Neural cell (in vitro differentiated cells): ENCODE measurements around the gene PLCB1. TPM values are rescaled to one million over a fixed set of nuclear protein-coding genes. Genes with fewer than 3 reads are reported as not detected.

Source experiments
- H2AFZ ChIP-seq: fragments of 200-600, 300-800 bp; sonication (generic), shearing (Covaris generic); 2 replicates; pipeline ENCODE4 v1.6.0; 2014; ENCODE audit warnings: low read depth, mild to moderate bottlenecking, antibody characterized with exemption, low read length, moderate library complexity
- H3F3A ChIP-seq: fragments of 200-600 bp; shearing (Covaris generic); 2 replicates; pipeline ENCODE4 v1.6.1; 2016; ENCODE audit warnings: mild to moderate bottlenecking, moderate library complexity, mixed read lengths, antibody characterized with exemption, low read length; ENCODE audit not compliant: insufficient read depth, poor library complexity, severe bottlenecking
- H3K27ac ChIP-seq: fragments of 200-600, 300-800 bp; sonication (generic), shearing (Covaris generic); 2 replicates; pipeline ENCODE4 v1.5.1; 2014; ENCODE audit warnings: mild to moderate bottlenecking, low read length, moderate library complexity
- H3K27me3 ChIP-seq: fragments of 300-800, 200-600 bp; sonication (generic), shearing (Covaris generic); 2 replicates; pipeline ENCODE4 v1.6.0; 2014; ENCODE audit warnings: mild to moderate bottlenecking, low read depth, low read length, moderate library complexity; ENCODE audit not compliant: insufficient read depth
- H3K36me3 ChIP-seq: fragments of 300-800, 200-600 bp; sonication (generic), shearing (Covaris generic); 2 replicates; pipeline ENCODE4 v1.5.1; 2014; ENCODE audit warnings: mild to moderate bottlenecking, antibody characterized with exemption, low read length, moderate library complexity; ENCODE audit not compliant: insufficient read depth
- H3K4me2 ChIP-seq: fragments of 300-800, 200-600 bp; sonication (generic), shearing (Covaris generic); 2 replicates; pipeline ENCODE4 v1.6.0; 2014; ENCODE audit warnings: mild to moderate bottlenecking, low read length
- H3K4me3 ChIP-seq: fragments of 300-800, 200-600 bp; sonication (generic), shearing (Covaris generic); 2 replicates; pipeline ENCODE4 v1.5.1; 2014; ENCODE audit warnings: mild to moderate bottlenecking, low read length, moderate library complexity
- H3K79me2 ChIP-seq: fragments of 200-600 bp; shearing (Covaris generic); replicated peaks from 2 replicates; pipeline ENCODE4 v1.6.0; 2014; ENCODE audit warnings: mild to moderate bottlenecking, low read length, moderate library complexity; ENCODE audit not compliant: insufficient read depth
- H3K9ac ChIP-seq: fragments of 300-800, 200-600 bp; sonication (generic), shearing (Covaris generic); 2 replicates; pipeline ENCODE4 v1.6.1; 2016; ENCODE audit warnings: mild to moderate bottlenecking, low read length, mixed read lengths
- H3K9me2 ChIP-seq: fragments of 200-600 bp; shearing (Covaris generic); 2 replicates; pipeline ENCODE4 v1.6.1; 2016; ENCODE audit warnings: mild to moderate bottlenecking, low read length, mixed read lengths; ENCODE audit not compliant: insufficient read depth
- H3K9me3 ChIP-seq: fragments of 200-600, 300-800 bp; sonication (generic), shearing (Covaris generic); 2 replicates; pipeline ENCODE4 v1.6.1; 2016; ENCODE audit warnings: mild to moderate bottlenecking, mixed run types, low read length, moderate library complexity, mixed read lengths
- H4K20me1 ChIP-seq: fragments of 200-600 bp; shearing (Covaris generic); 2 replicates; pipeline ENCODE4 v1.6.1; 2016; ENCODE audit warnings: mild to moderate bottlenecking, mixed run types; ENCODE audit not compliant: insufficient read depth
- EP300 ChIP-seq: fragments of 450-650 bp; conservative IDR thresholded peaks from 2 replicates; pipeline ENCODE4 v1.6.1; 2014; ENCODE audit warnings: antibody characterized with exemption, mild to moderate bottlenecking, moderate library complexity; ENCODE audit not compliant: poor library complexity, severe bottlenecking
- EZH2 ChIP-seq: fragments of 200-600, 300-800 bp; shearing (Covaris generic), sonication (generic); IDR thresholded peaks from 2 replicates; pipeline ENCODE4 v1.6.1; 2014; ENCODE audit warnings: antibody characterized with exemption, low read length, borderline replicate concordance, mild to moderate bottlenecking; ENCODE audit not compliant: insufficient read depth, poor library complexity, severe bottlenecking
- MXI1 ChIP-seq: fragments of 450-650 bp; conservative IDR thresholded peaks from 2 replicates; pipeline ENCODE4 v1.6.1; 2014; ENCODE audit warnings: antibody characterized with exemption, mild to moderate bottlenecking; ENCODE audit not compliant: poor library complexity, severe bottlenecking
- POLR2AphosphoS5 ChIP-seq: IDR thresholded peaks from 2 replicates; pipeline ENCODE4 v1.6.1; 2012
- RAD21 ChIP-seq: fragments of 450-650 bp; conservative IDR thresholded peaks from 2 replicates; pipeline ENCODE4 v1.6.1; 2014; ENCODE audit warnings: antibody characterized with exemption, mild to moderate bottlenecking, moderate library complexity
- SMC3 ChIP-seq: fragments of 450-650 bp; conservative IDR thresholded peaks from 2 replicates; pipeline ENCODE4 v1.6.1; 2014; ENCODE audit warnings: antibody characterized with exemption, mild to moderate bottlenecking, moderate library complexity; ENCODE audit not compliant: poor library complexity
- TAF1 ChIP-seq: IDR thresholded peaks from 2 replicates; pipeline ENCODE4 v1.6.1; 2012; ENCODE audit warnings: low read depth
- polyA plus RNA-seq: library from polyadenylated mRNA; depleted of rRNA; stranded (reverse); fragments of >200 nt; gene quantifications from 2 replicates; pipeline ENCODE4 v1.2.3, GENCODE V29; 2014
- TF ChIP-seq, protein P1 (sequence below): IDR thresholded peaks from 2 replicates; pipeline ENCODE4 v1.6.1; 2012; ENCODE audit warnings: borderline replicate concordance
- TF ChIP-seq, protein P2 (sequence below): fragments of 450-650 bp; IDR thresholded peaks from 2 replicates; pipeline ENCODE4 v1.5.1; 2014; ENCODE audit warnings: antibody characterized with exemption, mild to moderate bottlenecking, moderate library complexity; ENCODE audit not compliant: poor library complexity, severe bottlenecking

Gene PLCB1
- polyA plus RNA-seq, 1 donor from 2014 or later, result 11.4 TPM

DNA sequence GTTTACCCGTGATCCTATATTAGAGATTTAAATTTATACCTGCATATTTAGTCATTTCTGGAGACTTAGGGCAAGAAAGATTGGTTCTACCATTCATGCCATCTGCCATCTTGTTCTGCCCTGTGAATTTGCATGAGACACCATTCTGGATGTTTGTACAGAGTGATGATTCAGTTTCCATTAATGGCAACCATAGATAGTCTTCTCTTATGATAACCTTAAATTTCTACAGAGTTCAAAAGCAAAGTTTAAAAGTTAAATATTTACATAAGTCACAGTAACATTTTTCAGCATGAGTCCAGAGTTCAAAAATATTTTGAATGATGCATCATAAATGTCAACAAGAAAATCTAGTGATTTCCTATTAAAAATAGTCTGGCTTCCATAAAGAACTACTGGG lies 23.2 kb downstream of the PLCB1 start:
- Histone ChIP-seq H3K9me3 (peaks cover 4% of the 10 kb centered on the region), H3K27me3 (no peaks in the 10 kb centered on the region), H3K4me2 (no peak overlapping the region), H4K20me1 (no peaks in the 10 kb centered on the region), H3K27ac (no peak overlapping the region), H3K9ac (no peak overlapping the region), H3K36me3 (no peaks in the 10 kb centered on the region), H3K4me3 (no peak overlapping the region), H3F3A (no peaks in the 10 kb centered on the region), H3K79me2 (no peaks in the 10 kb centered on the region), H3K9me2 (no peaks in the 10 kb centered on the region), H2AFZ (no peak overlapping the region)
- TF ChIP-seq RAD21 (no peak), EZH2 (no peak), EP300 (no peak), POLR2AphosphoS5 (no peak), SMC3 (no peak)

DNA sequence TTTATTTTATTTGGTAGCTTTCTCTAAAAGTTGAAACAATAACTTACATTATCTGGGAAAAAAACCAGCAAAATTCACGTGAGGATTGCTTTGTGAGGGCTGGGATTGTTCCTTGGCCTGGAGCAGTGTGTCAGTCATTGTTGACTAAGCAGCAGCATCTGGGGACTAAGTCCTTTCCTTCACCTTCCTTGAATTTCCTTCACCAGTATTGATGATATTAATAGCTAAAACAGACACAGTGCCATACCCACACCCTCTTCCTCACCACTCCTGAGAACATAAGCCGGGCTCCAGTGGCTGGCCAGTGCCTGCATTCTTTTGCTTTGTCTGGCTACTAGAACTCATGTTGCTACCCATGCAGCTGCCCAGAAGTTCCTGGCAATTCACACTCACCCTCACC lies 23.7 kb downstream of the PLCB1 start:
- no peaks in the 10 kb centered on the region for H3F3A ChIP-seq
- H3K36me3 ChIP-seq, result no peaks in the 10 kb centered on the region
- H3K79me2 ChIP-seq, result no peaks in the 10 kb centered on the region
- H3K9me3 ChIP-seq, result peaks cover 4% of the 10 kb centered on the region
- no peak overlapping the region for H3K27ac ChIP-seq
- H3K27me3 ChIP-seq, result no peaks in the 10 kb centered on the region
- H3K9me2 ChIP-seq, result no peaks in the 10 kb centered on the region
- H3K4me2 ChIP-seq, result no peak overlapping the region
- H3K9ac ChIP-seq, result no peak overlapping the region
- TF ChIP-seq EZH2, result no peak
- TF ChIP-seq SMC3, result no peak
- TF ChIP-seq, protein P1, sequence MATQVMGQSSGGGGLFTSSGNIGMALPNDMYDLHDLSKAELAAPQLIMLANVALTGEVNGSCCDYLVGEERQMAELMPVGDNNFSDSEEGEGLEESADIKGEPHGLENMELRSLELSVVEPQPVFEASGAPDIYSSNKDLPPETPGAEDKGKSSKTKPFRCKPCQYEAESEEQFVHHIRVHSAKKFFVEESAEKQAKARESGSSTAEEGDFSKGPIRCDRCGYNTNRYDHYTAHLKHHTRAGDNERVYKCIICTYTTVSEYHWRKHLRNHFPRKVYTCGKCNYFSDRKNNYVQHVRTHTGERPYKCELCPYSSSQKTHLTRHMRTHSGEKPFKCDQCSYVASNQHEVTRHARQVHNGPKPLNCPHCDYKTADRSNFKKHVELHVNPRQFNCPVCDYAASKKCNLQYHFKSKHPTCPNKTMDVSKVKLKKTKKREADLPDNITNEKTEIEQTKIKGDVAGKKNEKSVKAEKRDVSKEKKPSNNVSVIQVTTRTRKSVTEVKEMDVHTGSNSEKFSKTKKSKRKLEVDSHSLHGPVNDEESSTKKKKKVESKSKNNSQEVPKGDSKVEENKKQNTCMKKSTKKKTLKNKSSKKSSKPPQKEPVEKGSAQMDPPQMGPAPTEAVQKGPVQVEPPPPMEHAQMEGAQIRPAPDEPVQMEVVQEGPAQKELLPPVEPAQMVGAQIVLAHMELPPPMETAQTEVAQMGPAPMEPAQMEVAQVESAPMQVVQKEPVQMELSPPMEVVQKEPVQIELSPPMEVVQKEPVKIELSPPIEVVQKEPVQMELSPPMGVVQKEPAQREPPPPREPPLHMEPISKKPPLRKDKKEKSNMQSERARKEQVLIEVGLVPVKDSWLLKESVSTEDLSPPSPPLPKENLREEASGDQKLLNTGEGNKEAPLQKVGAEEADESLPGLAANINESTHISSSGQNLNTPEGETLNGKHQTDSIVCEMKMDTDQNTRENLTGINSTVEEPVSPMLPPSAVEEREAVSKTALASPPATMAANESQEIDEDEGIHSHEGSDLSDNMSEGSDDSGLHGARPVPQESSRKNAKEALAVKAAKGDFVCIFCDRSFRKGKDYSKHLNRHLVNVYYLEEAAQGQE, result no peak
- TF ChIP-seq, protein P2, sequence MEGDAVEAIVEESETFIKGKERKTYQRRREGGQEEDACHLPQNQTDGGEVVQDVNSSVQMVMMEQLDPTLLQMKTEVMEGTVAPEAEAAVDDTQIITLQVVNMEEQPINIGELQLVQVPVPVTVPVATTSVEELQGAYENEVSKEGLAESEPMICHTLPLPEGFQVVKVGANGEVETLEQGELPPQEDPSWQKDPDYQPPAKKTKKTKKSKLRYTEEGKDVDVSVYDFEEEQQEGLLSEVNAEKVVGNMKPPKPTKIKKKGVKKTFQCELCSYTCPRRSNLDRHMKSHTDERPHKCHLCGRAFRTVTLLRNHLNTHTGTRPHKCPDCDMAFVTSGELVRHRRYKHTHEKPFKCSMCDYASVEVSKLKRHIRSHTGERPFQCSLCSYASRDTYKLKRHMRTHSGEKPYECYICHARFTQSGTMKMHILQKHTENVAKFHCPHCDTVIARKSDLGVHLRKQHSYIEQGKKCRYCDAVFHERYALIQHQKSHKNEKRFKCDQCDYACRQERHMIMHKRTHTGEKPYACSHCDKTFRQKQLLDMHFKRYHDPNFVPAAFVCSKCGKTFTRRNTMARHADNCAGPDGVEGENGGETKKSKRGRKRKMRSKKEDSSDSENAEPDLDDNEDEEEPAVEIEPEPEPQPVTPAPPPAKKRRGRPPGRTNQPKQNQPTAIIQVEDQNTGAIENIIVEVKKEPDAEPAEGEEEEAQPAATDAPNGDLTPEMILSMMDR, result no peak
- TF ChIP-seq TAF1, result no peak
- no peak for TF ChIP-seq RAD21
- no peak for TF ChIP-seq EP300
- no peak for TF ChIP-seq MXI1
- no peak for TF ChIP-seq POLR2AphosphoS5
- H2AFZ ChIP-seq, result no peak overlapping the region
- H3K4me3 ChIP-seq, result no peak overlapping the region
- H4K20me1 ChIP-seq, result no peaks in the 10 kb centered on the region
